NCI-H1105 (cell line): Measurements from ENCODE around the gene TTC23L.
"Not testable (repeated sequence)": the region's sequence is repeated elsewhere in the genome, so short reads cannot be mapped to it uniquely, and the experiment has no call there.

Experiments used
- DNase-seq: peaks from one replicate; lab custom pipeline; 2025; lab: John Stamatoyannopoulos, UW

TTC23L gene

DNA sequence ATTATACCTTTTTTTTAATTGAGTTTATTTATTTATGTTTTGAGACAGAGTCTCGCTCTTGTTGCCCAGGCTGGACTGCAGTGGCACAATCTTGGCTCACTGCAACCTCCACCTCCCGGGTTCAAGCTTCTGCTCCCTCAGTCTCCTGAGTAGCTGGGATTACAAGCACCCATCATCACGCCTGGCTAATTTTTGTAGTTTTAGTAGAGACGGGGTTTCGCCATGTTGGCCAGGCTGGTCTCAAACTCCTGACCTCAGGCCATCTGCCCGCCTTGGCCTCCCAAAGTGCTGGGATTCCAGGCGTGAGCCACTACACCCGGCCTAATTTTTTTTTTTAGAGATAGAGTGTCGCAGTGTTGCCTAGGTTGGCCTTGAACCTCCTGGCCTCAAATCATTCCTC is 84.3 kb downstream of the TTC23L start:
- DNase-seq = not testable (repeated sequence)

DNA sequence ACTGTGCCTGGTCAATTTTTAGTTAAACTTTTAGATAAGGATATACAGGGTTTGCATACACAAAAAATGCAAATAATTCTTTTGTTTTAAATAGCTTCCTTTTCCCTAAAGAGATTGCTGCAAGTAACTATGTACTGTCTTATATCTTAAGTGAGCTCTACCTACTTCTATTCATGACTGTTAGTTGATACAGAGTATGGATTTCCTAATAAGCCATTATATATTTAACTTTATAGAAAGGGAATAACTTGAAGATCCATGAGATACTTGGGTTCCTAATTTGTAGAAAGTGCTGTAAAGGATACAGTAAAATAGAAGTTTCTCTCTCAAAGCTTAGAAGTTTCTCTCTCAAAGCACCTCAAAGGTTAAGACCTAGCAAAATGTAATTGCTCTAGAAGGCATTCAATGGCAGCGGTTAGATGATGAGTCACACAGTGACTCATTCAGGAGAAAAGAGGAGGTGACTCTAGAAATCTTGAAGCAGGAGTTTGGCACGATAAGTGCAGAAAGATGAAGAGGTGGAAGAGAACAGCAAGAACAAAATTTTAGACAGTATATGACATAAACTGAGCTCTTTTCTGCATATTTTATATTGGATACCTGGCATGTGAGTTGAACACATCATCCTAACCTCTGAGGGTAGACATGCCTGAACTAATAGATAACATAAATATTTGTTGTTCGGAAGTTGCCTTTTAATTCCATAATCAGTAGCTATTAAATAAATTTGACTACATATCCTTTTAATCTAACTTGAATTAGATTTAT is 84.9 kb downstream of the TTC23L start:
- DNase-seq = no peak

DNA sequence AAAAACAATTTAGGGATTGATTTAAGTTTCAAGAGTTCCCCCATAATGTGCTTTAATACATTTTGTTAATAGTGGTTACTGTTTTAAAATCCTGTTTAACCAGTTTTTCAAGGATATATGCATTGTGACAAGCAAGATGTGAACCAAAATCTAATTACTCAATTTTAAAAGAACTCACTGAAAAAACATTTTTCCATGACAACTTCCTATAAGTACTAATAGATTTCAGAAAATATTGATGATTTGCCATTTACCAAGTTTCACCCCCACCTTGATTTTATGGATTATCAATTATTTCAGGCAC is 85.5 kb downstream of the TTC23L start:
- DNase-seq = no peak

DNA sequence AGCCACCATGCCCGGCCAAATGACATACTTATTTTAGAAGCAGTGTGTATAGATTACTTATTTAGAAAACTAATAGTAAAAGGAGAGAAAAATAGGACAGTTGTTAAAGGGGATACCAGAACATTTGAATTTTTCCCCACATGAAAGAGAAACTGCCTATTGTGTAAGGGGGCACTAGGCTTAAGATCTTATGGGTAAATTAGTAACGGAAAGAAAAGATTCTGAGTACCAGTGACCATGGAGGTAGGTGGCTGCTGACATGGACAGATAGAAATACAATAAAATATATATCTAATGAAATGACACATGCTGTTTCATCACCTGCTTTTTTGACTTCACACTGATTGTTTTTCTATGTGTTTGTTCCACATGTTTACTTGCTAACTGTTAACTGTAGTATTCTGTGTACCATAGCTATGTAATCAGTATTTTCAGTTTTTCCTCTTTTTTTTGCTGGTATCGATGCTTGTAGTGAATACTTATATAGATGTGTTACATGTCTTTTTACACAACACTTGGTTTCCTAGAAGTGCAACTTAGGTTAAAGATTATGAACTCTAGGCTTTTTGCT is 87.4 kb downstream of the TTC23L start:
- no peak for DNase-seq

DNA sequence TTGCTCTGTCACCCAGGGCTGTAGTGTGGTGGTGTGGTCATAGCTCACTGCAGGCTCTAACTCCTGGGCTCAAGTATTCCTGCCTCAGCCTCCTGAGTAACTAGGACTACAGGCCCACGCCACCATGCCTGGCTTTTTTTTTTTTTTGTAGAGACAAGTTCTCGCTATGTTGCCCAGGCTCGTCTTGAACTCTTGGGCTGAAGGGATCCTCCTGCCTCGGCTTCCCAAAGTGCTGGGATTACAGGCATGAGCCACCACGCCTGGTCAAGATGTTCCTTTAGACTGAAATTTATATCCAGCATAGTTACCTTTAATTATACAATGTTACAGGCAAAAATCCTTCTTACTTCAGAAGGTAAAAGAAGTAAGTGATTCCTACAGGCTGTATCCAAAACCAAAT is 88.8 kb downstream of the TTC23L start:
- DNase-seq = no peak

DNA sequence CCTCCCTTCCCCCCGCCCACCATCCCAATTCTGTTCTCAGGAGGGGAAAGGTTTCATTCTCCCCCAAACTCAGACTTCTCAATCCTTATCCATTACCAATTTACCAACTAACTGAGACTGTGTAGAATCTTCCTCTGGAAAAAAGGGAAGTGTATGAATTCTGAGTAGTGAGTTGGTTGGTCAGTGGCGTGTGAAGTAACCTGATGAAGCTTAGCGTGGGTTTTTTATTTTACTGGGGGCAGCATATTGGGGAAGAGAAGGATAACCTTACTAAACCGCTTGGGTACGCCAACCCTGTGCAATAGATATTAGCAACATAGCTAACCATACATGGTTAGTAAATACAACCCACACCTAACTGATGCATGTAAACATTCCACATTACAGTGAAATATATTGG is 89.3 kb downstream of the TTC23L start:
- no peak for DNase-seq

DNA sequence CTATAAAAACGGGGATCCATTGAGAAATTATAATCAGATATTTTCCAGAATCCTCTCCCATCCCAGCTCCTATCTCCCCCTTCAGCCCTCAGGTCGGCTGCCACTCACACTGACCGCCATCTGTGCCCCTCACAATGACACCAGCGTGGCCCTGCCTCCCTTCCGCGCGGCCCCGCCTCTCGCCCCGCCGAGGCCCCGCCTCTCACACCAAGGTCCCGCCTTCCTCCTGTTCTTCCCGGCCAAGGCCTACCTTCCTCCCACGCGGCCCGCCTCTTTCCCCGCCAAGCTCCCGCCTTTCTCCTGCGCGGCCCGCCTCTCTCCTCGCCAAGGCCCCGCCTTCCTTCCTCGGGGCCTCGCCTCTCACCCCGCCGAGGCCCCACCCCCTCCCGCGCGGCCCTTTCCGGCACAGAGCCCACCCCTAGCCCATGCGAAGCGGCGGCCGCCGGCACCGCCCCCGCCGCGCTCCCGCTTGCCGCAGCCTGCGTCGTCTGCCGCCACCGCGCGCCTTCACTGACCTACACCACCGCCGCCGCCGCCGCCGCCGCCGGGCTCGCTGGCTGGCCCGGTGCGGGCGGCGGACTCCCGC is 90.3 kb downstream of the TTC23L start, which contains the start of gene DNAJC21:
DNAJC21 (plus strand) TSS at position 426 of the 586 bp plus-strand sequence. CDS start 261 bp downstream, outside the sequence.
- DNase-seq = peak; percentile 97

DNA sequence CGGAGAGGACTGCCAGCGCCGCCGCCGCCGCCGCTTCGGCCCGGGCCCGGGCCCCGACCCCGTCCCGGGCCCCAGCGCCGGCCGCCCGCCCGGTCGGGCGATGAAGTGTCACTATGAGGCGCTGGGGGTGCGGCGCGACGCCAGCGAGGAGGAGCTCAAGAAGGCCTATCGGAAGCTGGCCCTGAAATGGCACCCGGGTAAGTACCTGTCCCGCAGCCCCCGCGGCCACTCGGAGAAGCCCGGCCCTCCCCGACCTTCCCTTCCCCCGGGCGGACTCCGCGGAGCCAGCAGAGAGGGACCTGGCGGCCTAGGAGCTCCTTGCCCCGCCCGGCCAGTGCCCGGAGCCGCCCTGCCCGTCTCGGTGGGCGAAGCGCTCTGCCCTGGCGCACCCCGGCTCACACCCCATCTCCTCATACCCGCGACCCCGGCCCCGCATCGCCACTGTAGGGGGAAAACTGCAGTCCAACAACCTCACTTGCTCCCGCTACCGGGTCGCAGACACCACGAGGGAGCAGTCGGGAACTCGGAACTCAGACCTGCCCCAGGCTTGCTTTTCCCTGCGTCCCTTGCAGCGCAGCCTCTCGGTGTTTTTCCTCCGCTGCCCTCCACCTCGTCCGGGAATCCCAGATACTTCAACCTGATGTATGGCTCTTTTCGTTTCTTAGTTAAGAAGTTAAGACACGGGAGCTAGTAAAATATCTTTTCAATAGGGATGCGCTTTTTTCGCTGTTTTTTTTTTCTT is 90.9 kb downstream of the TTC23L start:
- peak; percentile 74 for DNase-seq

DNA sequence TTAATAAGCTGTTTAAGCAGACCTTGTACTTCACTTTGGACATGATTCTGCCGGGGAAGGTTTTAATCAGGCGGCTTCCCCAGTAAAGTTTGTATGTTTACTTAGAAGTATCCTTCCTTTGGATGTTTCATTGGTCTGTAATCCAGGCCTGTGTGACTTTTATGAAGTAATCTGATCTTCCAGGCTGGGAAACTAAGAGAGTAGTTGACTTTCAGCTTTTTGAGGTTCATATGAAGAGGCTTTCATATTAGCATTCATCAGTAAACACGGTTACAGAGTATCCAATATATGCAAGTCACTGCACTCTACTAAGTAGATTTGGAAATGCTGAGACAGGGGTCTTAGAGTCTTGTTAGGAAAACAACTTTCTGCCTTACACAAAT is 91.5 kb downstream of the TTC23L start:
- no peak for DNase-seq

DNA sequence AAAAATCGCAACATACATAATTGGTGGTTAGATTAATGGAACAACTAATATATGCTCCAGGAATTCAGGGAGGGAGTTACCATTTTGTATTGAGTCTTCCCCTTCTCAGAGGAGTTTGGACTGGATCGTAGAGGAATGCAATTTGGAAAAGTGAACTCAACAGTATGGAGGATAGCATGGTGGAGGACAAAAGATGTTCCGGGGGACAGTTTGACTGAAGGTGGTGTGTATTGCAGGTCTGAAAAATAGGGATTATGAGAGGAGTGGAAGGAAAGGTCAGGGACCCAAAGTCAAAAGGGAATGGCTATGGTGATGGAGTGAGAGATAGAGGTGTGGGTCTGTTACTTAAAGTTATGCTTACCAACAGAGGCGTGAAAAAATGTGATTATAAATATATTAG is 91.9 kb downstream of the TTC23L start:
- no peak for DNase-seq

DNA sequence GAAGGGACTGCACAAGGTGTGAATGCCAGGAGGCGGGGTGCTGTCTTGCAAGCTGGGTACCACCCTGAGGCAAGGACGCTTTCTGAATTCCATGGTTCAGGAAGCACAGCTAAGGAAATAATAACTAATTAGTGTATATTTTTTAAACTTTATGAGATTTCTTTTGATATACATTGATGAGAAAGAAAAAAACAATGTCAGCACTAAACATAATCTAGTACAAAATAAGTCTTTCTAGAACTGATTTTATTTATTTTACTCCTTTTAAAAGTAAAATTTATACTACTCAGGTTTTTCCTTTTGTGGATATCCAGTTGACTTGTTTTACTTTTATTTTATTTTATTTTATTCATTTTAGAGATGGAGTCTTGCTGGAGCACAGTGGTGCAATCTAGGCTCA is 94.0 kb downstream of the TTC23L start:
- no peak for DNase-seq

DNA sequence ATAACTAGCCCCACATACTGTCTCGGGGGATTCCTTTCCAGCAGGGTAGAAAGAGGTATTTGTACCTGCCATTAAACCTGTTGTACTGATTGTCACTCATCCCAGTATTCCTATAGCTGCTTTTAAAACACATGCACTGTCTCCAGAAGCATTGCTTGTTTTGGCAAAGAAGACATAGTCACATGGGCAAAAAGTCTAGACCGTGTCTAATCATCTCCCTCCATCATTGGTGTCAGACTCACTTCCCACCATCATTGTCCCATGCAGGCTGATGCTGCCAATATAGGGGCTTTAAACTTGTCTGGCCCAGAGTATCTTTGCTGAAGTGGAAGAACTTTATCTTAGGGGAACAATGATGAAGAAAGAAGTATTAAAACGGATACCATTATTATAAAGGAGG is 103.0 kb downstream of the TTC23L start:
- no peak for DNase-seq

DNA sequence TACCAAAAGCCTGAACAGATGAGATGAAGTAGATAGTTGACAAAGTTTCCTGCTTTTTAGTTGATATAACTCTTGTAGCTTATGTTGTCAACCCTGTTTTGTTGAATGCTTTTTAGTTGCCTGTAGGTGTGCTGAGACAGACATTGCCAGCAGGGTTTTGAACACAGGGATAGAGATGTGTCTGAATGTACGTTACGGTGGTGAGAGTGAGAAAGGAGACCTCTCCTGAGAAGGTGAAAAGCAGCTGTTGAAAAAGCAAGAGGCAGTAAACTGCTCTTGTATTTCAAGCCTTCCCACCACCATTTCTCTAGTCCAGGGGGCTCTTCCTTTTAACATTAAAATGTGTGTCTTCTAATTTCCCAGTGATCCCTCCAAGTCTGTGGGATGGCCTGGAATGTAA is 105.1 kb downstream of the TTC23L start:
- DNase-seq = no peak

DNA sequence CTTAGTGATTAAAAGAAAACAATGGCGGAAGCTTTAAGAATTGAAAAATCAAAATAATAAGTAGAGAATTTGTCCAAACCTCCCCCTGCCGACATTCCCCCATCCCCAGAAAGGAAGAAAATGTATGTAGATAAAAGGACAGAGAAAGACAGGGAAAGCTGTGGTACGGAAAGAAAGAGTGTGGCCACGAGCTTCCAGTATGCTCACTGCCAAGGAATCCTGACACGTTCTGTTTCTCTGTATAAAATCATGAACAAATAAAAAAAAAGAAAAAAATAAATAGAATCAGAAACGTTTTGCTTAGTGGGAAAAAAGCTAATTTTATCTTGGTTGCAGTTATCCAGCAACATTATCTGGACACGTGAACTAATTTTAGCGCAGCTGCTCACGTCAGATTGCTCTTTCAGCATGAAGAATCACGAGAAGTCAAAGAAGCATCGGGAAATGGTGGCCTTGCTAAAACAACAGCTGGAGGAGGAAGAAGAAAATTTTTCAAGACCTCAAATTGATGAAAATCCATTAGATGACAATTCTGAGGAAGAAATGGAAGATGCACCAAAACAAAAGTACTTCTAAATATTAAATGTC is 105.6 kb downstream of the TTC23L start:
- DNase-seq = no peak
